Regular cardiac myocyte (primary cell): ENCODE results near the gene ISCA1. TPM values are rescaled to one million over a fixed set of nuclear protein-coding genes. Genes with fewer than 3 reads are reported as not detected.

Source experiments
- total RNA-seq: library from RNA; depleted of rRNA; stranded (reverse); fragments of >200 nt; gene quantifications from 2 replicates; pipeline ENCODE4 v1.2.3, GENCODE V29; 2014

Gene ISCA1
- total RNA-seq: 27.6 and 36.4 TPM in 2 replicates

DNA sequence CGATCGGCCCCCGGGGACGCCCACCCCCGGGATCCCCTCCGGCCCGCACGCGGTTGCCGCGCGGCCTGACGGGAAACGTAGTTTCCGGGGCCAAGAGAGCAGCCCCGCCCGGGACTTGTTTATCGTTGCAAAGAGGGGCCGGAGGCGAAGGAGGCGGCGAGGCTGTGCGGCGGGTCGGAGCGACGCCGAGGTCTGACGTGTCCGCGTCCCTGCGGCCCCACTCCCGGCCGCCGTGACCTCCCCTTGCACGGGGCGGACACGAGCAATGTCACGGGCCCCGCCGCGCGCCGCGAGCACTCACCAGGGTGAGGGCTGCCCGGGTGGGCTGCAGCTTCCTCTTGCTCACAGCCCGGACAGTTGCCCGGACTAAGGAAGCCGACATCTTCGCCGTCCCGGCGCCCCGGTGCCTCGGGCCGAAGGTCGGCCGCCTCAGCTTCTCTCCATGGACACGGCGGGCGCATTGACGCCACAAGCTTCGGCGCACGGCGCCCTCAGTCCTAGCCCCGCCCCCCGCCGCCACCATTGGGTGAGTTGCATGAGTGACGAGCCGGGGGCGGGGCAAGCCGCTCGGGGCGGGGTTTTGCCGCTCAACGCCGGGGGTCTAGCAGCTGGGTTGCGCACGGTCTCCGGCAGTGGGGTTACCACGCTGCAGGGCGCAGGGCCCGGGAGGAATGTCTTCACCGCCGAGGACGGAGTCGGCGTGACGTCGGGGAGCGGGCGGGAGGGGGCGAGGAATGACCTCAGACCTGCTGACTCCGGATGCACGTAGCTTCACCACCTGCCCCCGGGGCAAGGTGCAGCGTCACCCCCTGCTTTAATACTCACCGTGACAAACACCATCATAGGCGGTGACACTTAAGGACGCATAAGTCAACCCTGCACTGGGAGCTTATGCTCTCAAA, at the start of gene ISCA1:
ISCA1 (minus strand) TSS at position 462 of the 902 bp plus-strand sequence; CDS start at position 382, 80 bp downstream.

DNA sequence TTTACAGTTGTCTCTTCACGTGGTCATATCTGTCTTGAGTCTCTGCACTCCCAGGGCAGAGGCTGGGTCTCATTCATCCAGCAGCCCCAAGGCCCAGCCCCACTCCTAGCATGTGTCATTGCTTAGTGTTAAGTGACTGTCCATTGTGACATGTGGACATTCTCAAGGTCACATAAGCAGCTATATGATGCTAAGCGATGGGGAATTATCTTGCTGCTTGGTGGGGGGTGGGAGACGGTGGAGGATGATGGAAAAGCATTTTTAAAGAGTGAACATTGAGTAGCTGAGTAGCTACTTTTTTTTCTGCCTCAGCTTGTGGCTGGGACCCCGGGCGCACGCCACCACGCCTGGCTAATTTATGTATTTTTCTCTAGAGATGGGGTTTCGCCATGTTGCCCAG, 22.8 kb downstream of the ISCA1 start, which contains the start of gene C9orf153:
C9orf153 (minus strand) TSS at position 101 of the 400 bp plus-strand sequence. CDS start 30,054 bp downstream, outside the sequence.

Other genes with a start within 250 kb of the ISCA1 start
- 67.4 and 73.2 TPM in 2 replicates for gene GOLM1, start 183.0 kb downstream of the ISCA1 start, total RNA-seq
- 0.19 and 0.56 TPM in 2 replicates for gene C9orf153, start 22.9 kb downstream of the ISCA1 start, total RNA-seq
- gene TUT7, start 71.9 kb upstream of the ISCA1 start, total RNA-seq: 38.0 and 42.3 TPM in 2 replicates